ENCODE data around the gene RPL3. TPM values are rescaled to one million over a fixed set of nuclear protein-coding genes. Genes with fewer than 3 reads are reported as not detected.

Gene RPL3
- total and polyA plus RNA-seq, 2 donors (not counting 1 experiment from before 2014, with no cell fraction given), result 2,627 to 2,862 TPM

- Histone ChIP-seq H3K36me3 (ENCODE audit: control insufficient read depth, insufficient read depth, low read length) (peaks cover 62% of the 10 kb centered on the region), H3K27ac (ENCODE audit: insufficient read depth, low read length) (no peak overlapping the region), H2AFZ (ENCODE audit: low read length) (no peak overlapping the region), H3K4me1 (ENCODE audit: control insufficient read depth, extremely low read depth, insufficient read depth, low read length) (peaks cover 33% of the 10 kb centered on the region), H3K4me2 (ENCODE audit: extremely low read depth, insufficient read depth, low read length) (no peak overlapping the region), H3K27me3 (ENCODE audit: control insufficient read depth, insufficient read depth, low read length) (no peaks in the 10 kb centered on the region), H4K20me1 (ENCODE audit: control insufficient read depth, extremely low read depth, insufficient read depth, low read length) (peaks cover 2% of the 10 kb centered on the region), H3K9ac (ENCODE audit: insufficient read depth, low read length) (no peak overlapping the region), H3K79me2 (ENCODE audit: control insufficient read depth, insufficient read depth, low read length) (peaks cover 59% of the 10 kb centered on the region), H3K4me3 (replicated peaks in 1 of 4; ENCODE audit: control extremely low read depth in 1 of 4, insufficient read depth in 1 of 4, low read depth in 3 of 4, low read length in 4 of 4) (no peak overlapping the region), H3K9me3 (ENCODE audit: control insufficient read depth, insufficient read depth, low read depth, low read length) (no peaks in the 10 kb centered on the region)
- no peak for TF ChIP-seq EZH2 (IDR thresholded peaks at IDR 0.05; ENCODE audit: low read length, missing control alignments)
- no peak for TF ChIP-seq CTCF (conservative IDR thresholded peaks at IDR 0.05 in 1 of 2, IDR thresholded peaks at IDR 0.05 in 1 of 2; ENCODE audit: low read depth in 1 of 2, low read length in 2 of 2)
- no peak for DNase-seq (ENCODE audit: low read depth in 2 of 2)
These were observed 6.0 kb downstream of the RPL3 start for GRCh38 chr22:39313258-39314001.

DNA sequence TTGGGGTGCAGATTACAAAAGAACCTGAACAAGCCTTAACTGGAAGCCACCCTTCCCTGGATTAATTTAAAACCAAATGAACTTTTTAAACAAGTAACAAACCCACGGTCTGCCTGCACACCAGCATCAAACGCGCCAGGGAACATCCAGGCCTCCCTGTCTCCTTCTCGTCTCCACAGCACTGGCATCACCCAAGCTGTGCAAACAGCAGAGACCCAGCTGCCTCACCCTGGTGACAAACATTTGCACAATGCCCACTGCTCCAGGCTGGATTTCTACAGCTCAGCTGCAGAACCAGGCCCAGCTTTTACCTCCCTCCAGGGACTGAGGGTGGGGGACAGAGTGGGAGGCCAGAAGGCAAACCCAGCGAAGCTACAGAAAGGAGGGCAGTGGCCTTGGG lies 7.0 kb downstream of the RPL3 start:
- Histone ChIP-seq H4K20me1 (ENCODE audit: control insufficient read depth, extremely low read depth, insufficient read depth, low read length) (peaks cover 2% of the 10 kb centered on the region), H3K27me3 (ENCODE audit: control insufficient read depth, insufficient read depth, low read length) (no peaks in the 10 kb centered on the region), H3K79me2 (ENCODE audit: control insufficient read depth, insufficient read depth, low read length) (peaks cover 48% of the 10 kb centered on the region), H3K4me2 (ENCODE audit: extremely low read depth, insufficient read depth, low read length) (no peak overlapping the region), H3K9ac (ENCODE audit: insufficient read depth, low read length) (no peak overlapping the region), H2AFZ (ENCODE audit: low read length) (no peak overlapping the region), H3K27ac (ENCODE audit: insufficient read depth, low read length) (no peak overlapping the region), H3K9me3 (ENCODE audit: control insufficient read depth, insufficient read depth, low read depth, low read length) (no peaks in the 10 kb centered on the region), H3K4me1 (ENCODE audit: control insufficient read depth, extremely low read depth, insufficient read depth, low read length) (peaks cover 36% of the 10 kb centered on the region), H3K36me3 (ENCODE audit: control insufficient read depth, insufficient read depth, low read length) (peaks cover 59% of the 10 kb centered on the region), H3K4me3 (replicated peaks in 1 of 4; ENCODE audit: control extremely low read depth in 1 of 4, insufficient read depth in 1 of 4, low read depth in 3 of 4, low read length in 4 of 4) (no peak overlapping the region)
- no peak for DNase-seq (ENCODE audit: low read depth in 2 of 2)
- TF ChIP-seq CTCF (conservative IDR thresholded peaks at IDR 0.05 in 1 of 2, IDR thresholded peaks at IDR 0.05 in 1 of 2; ENCODE audit: low read depth in 1 of 2, low read length in 2 of 2) (no peak), EZH2 (IDR thresholded peaks at IDR 0.05; ENCODE audit: low read length, missing control alignments) (no peak)

DNA sequence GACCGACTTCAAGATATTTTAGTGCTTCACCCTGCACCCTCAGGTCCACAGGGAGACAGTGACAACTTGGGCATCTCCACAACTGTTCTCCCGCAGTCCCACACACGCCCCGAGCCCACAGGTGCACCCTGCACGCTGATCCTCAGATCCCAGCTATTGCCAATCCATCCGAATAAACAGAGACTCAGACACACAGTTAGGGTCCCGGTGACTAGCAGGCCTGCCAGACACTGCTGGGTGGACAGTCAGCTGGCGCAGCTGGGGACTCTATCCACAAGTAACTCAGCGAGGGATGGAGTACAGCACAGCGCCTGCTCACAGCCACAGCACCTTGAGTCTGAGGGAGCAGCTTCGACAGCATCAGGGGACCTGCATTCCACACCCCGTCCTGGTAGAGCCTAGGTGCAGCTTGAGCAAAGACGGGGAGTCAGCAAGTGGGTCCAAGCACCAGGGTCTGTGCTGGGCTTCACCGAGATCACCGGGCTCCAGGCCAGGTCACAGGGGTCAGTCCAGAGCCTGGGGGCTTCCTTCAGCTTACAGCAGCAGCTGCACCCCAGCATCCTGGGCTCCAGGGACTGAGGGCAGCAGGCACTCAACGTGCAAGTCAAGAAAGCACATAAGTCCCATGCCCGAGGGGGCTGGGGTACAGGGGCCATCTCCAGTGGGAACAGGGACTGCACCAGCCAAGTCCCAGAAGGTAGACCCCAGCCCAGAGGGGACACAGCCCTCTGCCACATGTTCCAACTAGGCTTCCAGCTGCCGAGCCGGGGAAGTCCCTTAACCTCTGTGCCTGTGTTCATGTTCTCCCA lies 7.6 kb downstream of the RPL3 start:
- H2AFZ ChIP-seq (ENCODE audit: low read length), result no peak overlapping the region
- H4K20me1 ChIP-seq (ENCODE audit: control insufficient read depth, extremely low read depth, insufficient read depth, low read length), result peaks cover 2% of the 10 kb centered on the region
- H3K27me3 ChIP-seq (ENCODE audit: control insufficient read depth, insufficient read depth, low read length), result no peaks in the 10 kb centered on the region
- no peaks in the 10 kb centered on the region for H3K9me3 ChIP-seq (ENCODE audit: control insufficient read depth, insufficient read depth, low read depth, low read length)
- no peak overlapping the region for H3K27ac ChIP-seq (ENCODE audit: insufficient read depth, low read length)
- no peak for DNase-seq (ENCODE audit: low read depth in 2 of 2)
- no peak overlapping the region for H3K4me2 ChIP-seq (ENCODE audit: extremely low read depth, insufficient read depth, low read length)
- H3K4me1 ChIP-seq (ENCODE audit: control insufficient read depth, extremely low read depth, insufficient read depth, low read length), result peaks cover 32% of the 10 kb centered on the region
- H3K36me3 ChIP-seq (ENCODE audit: control insufficient read depth, insufficient read depth, low read length), result peaks cover 58% of the 10 kb centered on the region
- no peak overlapping the region for H3K9ac ChIP-seq (ENCODE audit: insufficient read depth, low read length)
- H3K4me3 ChIP-seq (replicated peaks in 1 of 4; ENCODE audit: control extremely low read depth in 1 of 4, insufficient read depth in 1 of 4, low read depth in 3 of 4, low read length in 4 of 4), result no peak overlapping the region
- TF ChIP-seq EZH2 (IDR thresholded peaks at IDR 0.05; ENCODE audit: low read length, missing control alignments), result no peak
- no peak for TF ChIP-seq CTCF (conservative IDR thresholded peaks at IDR 0.05 in 1 of 2, IDR thresholded peaks at IDR 0.05 in 1 of 2; ENCODE audit: low read depth in 1 of 2, low read length in 2 of 2)
- peaks cover 42% of the 10 kb centered on the region for H3K79me2 ChIP-seq (ENCODE audit: control insufficient read depth, insufficient read depth, low read length)

All from fibroblast of lung (primary cell).